HCT116 (cell line): ENCODE results near the gene SERINC5.

Source experiments
- EZH2 ChIP-seq: fragments of 200-600 bp; sonication (generic); IDR thresholded peaks from 2 replicates; pipeline ENCODE4 v1.6.1; 2017; ENCODE audit warnings: antibody characterized with exemption, mixed run types
- EZH2phosphoT487 ChIP-seq: fragments of 200-600 bp; IDR thresholded peaks from 2 replicates; pipeline ENCODE4 v1.6.1; 2018; ENCODE audit warnings: antibody characterized with exemption, borderline replicate concordance
- JUND ChIP-seq: IDR thresholded peaks from 2 replicates; pipeline ENCODE4 v1.6.1; 2012
- POLR2A ChIP-seq: IDR thresholded peaks from 2 replicates; pipeline ENCODE4 v1.7.0; 2011; ENCODE audit warnings: borderline replicate concordance; ENCODE audit not compliant: insufficient read depth, insufficient read length; ENCODE audit errors: extremely low read depth
- POLR2AphosphoS5 ChIP-seq: IDR thresholded peaks from 2 replicates; pipeline ENCODE4 v1.6.1; 2011; ENCODE audit warnings: mild to moderate bottlenecking, low read depth, low read length, moderate library complexity
- RAD21 ChIP-seq: IDR thresholded peaks from 2 replicates; pipeline ENCODE4 v1.6.1; 2012; ENCODE audit warnings: low read depth, mild to moderate bottlenecking
- YY1 ChIP-seq: IDR thresholded peaks from 2 replicates; pipeline ENCODE4 v1.6.1; 2011; ENCODE audit warnings: low read length, low read depth, moderate library complexity, mild to moderate bottlenecking; ENCODE audit not compliant: insufficient replicate concordance; ENCODE audit errors: extremely low read depth
- TF ChIP-seq, protein P1 (sequence below), 3 experiments: fragments of 200-600 bp in 1 of 3; sonication (generic) in 1 of 3; IDR thresholded peaks in 2 of 3; conservative IDR thresholded peaks in 1 of 3; 2 replicates each; pipeline ENCODE4 v1.5.1; 2012 to 2017; ENCODE audit warnings: low read depth in 2 of 3, low read length in 2 of 3, antibody characterized with exemption in 1 of 3, borderline replicate concordance in 1 of 3, control low read depth in 1 of 3, mild to moderate bottlenecking in 1 of 3, mixed read lengths in 1 of 3, mixed run types in 1 of 3, moderate library complexity in 1 of 3; ENCODE audit not compliant: insufficient read depth in 1 of 3
- TF ChIP-seq, protein P2 (sequence below): IDR thresholded peaks from 2 replicates; pipeline ENCODE4 v1.6.1; 2012
- TF ChIP-seq, protein P3 (sequence below): IDR thresholded peaks from 2 replicates; pipeline ENCODE4 v1.6.1; 2012
- TF ChIP-seq, protein P4 (sequence below): IDR thresholded peaks from 2 replicates; pipeline ENCODE4 v1.6.1; 2012; ENCODE audit warnings: low read depth

DNA sequence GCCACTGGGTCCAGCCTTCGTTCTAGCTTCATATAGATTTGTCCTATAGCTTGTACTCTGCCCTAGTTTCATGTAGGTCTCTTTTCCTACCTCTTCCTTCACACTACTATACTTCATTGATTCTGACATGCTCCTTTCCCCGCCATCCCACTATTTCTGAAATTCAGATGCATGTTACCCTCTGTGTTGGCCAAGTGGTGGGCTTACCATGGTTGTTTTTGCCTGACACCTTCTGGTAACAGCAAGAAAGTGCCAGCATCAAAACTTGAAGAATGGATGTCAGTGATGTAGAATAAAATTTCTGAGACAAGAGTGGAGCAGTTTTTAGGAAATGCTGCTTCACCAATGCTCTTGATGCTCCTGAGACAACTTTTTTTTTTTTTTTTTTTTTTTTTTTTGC is 19.5 kb upstream of the SERINC5 start:
- no peak for TF ChIP-seq POLR2A
- TF ChIP-seq, protein P1, sequence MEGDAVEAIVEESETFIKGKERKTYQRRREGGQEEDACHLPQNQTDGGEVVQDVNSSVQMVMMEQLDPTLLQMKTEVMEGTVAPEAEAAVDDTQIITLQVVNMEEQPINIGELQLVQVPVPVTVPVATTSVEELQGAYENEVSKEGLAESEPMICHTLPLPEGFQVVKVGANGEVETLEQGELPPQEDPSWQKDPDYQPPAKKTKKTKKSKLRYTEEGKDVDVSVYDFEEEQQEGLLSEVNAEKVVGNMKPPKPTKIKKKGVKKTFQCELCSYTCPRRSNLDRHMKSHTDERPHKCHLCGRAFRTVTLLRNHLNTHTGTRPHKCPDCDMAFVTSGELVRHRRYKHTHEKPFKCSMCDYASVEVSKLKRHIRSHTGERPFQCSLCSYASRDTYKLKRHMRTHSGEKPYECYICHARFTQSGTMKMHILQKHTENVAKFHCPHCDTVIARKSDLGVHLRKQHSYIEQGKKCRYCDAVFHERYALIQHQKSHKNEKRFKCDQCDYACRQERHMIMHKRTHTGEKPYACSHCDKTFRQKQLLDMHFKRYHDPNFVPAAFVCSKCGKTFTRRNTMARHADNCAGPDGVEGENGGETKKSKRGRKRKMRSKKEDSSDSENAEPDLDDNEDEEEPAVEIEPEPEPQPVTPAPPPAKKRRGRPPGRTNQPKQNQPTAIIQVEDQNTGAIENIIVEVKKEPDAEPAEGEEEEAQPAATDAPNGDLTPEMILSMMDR (IDR thresholded peaks at IDR 0.05 in 2 of 3, conservative IDR thresholded peaks at IDR 0.05 in 1 of 3; ENCODE audit: borderline replicate concordance in 1 of 3, insufficient read depth in 1 of 3, low read depth in 2 of 3, low read length in 2 of 3) = peak; percentile 58 to 79 (median 66)
- TF ChIP-seq RAD21 = peak; percentile 92
- no peak for TF ChIP-seq EZH2
- no peak for TF ChIP-seq YY1
- TF ChIP-seq, protein P2, sequence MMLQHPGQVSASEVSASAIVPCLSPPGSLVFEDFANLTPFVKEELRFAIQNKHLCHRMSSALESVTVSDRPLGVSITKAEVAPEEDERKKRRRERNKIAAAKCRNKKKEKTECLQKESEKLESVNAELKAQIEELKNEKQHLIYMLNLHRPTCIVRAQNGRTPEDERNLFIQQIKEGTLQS = no peak
- TF ChIP-seq EZH2phosphoT487 = no peak
- TF ChIP-seq POLR2AphosphoS5 = no peak
- TF ChIP-seq, protein P3, sequence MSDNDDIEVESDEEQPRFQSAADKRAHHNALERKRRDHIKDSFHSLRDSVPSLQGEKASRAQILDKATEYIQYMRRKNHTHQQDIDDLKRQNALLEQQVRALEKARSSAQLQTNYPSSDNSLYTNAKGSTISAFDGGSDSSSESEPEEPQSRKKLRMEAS = no peak
- TF ChIP-seq, protein P4, sequence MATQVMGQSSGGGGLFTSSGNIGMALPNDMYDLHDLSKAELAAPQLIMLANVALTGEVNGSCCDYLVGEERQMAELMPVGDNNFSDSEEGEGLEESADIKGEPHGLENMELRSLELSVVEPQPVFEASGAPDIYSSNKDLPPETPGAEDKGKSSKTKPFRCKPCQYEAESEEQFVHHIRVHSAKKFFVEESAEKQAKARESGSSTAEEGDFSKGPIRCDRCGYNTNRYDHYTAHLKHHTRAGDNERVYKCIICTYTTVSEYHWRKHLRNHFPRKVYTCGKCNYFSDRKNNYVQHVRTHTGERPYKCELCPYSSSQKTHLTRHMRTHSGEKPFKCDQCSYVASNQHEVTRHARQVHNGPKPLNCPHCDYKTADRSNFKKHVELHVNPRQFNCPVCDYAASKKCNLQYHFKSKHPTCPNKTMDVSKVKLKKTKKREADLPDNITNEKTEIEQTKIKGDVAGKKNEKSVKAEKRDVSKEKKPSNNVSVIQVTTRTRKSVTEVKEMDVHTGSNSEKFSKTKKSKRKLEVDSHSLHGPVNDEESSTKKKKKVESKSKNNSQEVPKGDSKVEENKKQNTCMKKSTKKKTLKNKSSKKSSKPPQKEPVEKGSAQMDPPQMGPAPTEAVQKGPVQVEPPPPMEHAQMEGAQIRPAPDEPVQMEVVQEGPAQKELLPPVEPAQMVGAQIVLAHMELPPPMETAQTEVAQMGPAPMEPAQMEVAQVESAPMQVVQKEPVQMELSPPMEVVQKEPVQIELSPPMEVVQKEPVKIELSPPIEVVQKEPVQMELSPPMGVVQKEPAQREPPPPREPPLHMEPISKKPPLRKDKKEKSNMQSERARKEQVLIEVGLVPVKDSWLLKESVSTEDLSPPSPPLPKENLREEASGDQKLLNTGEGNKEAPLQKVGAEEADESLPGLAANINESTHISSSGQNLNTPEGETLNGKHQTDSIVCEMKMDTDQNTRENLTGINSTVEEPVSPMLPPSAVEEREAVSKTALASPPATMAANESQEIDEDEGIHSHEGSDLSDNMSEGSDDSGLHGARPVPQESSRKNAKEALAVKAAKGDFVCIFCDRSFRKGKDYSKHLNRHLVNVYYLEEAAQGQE = no peak
- TF ChIP-seq JUND = no peak
